Measurements from ENCODE around the gene CALCOCO1. TPM values are rescaled to one million over a fixed set of nuclear protein-coding genes. Genes with fewer than 3 reads are reported as not detected.
A peak's percentile ranks its signal among the peaks of the same experiment; 100 is the strongest.

CALCOCO1 gene
- total RNA-seq, 6 donors from 2014 or later = 147 to 605 (median 204) TPM

- H3K27me3 ChIP-seq = peaks cover 0 to 32% (median 16%) of the 10 kb centered on the region in 4 donors
- WGBS, 2 donors = 8 to 9% methylated on average over 11 to 34 of the region's 50 CpGs
Measured at GRCh38 chr12:53739214-53740129, 12.2 kb upstream of the CALCOCO1 start.

GRCh38 chr12:53738406-53739213 is 11.4 kb upstream of the CALCOCO1 start:
- TF ChIP-seq POLR2AphosphoS5 (IDR thresholded peaks at IDR 0.05) = no peak
- TF ChIP-seq EP300 (IDR thresholded peaks at IDR 0.05) = no peak
- TF ChIP-seq CTCF (IDR thresholded peaks at IDR 0.05) = no peak
- no peak for TF ChIP-seq POLR2A (IDR thresholded peaks at IDR 0.05)
- H3K27me3 ChIP-seq = peaks cover 0 to 32% (median 16%) of the 10 kb centered on the region in 4 donors
- H3K4me3 ChIP-seq = peak overlapping the region in 3 of 4 donors; percentile 19 to 36 (median 25)
- peaks cover 22 to 27% (median 25%) of the 10 kb centered on the region in 4 donors for H3K4me1 ChIP-seq
- WGBS, 2 donors = 8 to 14% methylated on average over 14 to 26 of the region's 32 CpGs
- no peak overlapping the region for H3K27ac ChIP-seq
- no peaks in the 10 kb centered on the region for H3K9me3 ChIP-seq
- ATAC-seq (ENCODE audit: low FRiP score in 2 of 2) (no peak), DNase-seq (peak in 1 of 2 donors; percentile 79)
- H3K36me3 ChIP-seq = no peaks in the 10 kb centered on the region

More at GRCh38 chr12:53739214-53740129, 12.2 kb upstream of the CALCOCO1 start:
- DNase-seq (no peak), ATAC-seq (ENCODE audit: low FRiP score in 2 of 2) (no peak)
- Histone ChIP-seq H3K4me3 (peak overlapping the region in 2 of 4 donors; percentile 9 to 31), H3K9me3 (no peaks in the 10 kb centered on the region), H3K27ac (no peak overlapping the region), H3K36me3 (no peaks in the 10 kb centered on the region), H3K4me1 (peaks cover 22 to 27% (median 25%) of the 10 kb centered on the region in 4 donors)
- TF ChIP-seq POLR2AphosphoS5 (IDR thresholded peaks at IDR 0.05) (no peak), EP300 (IDR thresholded peaks at IDR 0.05) (no peak), CTCF (IDR thresholded peaks at IDR 0.05) (no peak), POLR2A (IDR thresholded peaks at IDR 0.05) (no peak)

- WGBS, 2 donors = 48 to 49% methylated on average over 12 to 14 of the region's 14 CpGs
- ATAC-seq (ENCODE audit: low FRiP score in 2 of 2) = no peak
- Histone ChIP-seq H3K4me3 (peak overlapping the region in 2 of 4 donors; percentile 25 to 36), H3K27ac (no peak overlapping the region), H3K9me3 (no peaks in the 10 kb centered on the region), H3K27me3 (peaks cover 0 to 32% (median 16%) of the 10 kb centered on the region in 4 donors), H3K4me1 (peaks cover 19 to 22% (median 21%) of the 10 kb centered on the region in 4 donors), H3K36me3 (no peaks in the 10 kb centered on the region)
- DNase-seq = no peak
- no peak for TF ChIP-seq POLR2AphosphoS5 (IDR thresholded peaks at IDR 0.05)
- no peak for TF ChIP-seq POLR2A (IDR thresholded peaks at IDR 0.05)
- no peak for TF ChIP-seq CTCF (IDR thresholded peaks at IDR 0.05)
- TF ChIP-seq EP300 (IDR thresholded peaks at IDR 0.05) = no peak
Measured at GRCh38 chr12:53737951-53738405, 10.7 kb upstream of the CALCOCO1 start.

- DNase-seq (no peak), ATAC-seq (ENCODE audit: low FRiP score in 2 of 2) (no peak)
- Histone ChIP-seq H3K4me3 (no peak overlapping the region), H3K4me1 (peaks cover 19 to 22% (median 21%) of the 10 kb centered on the region in 4 donors), H3K27ac (no peak overlapping the region), H3K36me3 (no peaks in the 10 kb centered on the region), H3K9me3 (no peaks in the 10 kb centered on the region), H3K27me3 (peaks cover 0 to 32% (median 16%) of the 10 kb centered on the region in 4 donors)
- WGBS, 2 donors = 80 to 81% methylated on average over 14 of the region's 14 CpGs
- TF ChIP-seq POLR2AphosphoS5 (IDR thresholded peaks at IDR 0.05) (no peak), POLR2A (IDR thresholded peaks at IDR 0.05) (no peak), EP300 (IDR thresholded peaks at IDR 0.05) (no peak)
Measured at GRCh38 chr12:53737093-53737808, 10.0 kb upstream of the CALCOCO1 start.
